A549 (cell line): ENCODE results near the gene MESD.

Experiments used
- CEBPB ChIP-seq, 2 experiments: fragments of >200 bp in 1 of 2; sonication (Bioruptor Twin) in 1 of 2; formaldehyde crosslinking in 1 of 2; IDR thresholded peaks; 2 replicates each; pipeline ENCODE4 v1.6.1; 2012 to 2016
- CHD2 ChIP-seq: fragments of 150-350 bp; IDR thresholded peaks from 2 replicates; pipeline ENCODE4 v1.6.1; 2014; ENCODE audit warnings: low read length; ENCODE audit not compliant: partially characterized antibody
- EP300 ChIP-seq, 2 experiments: fragments of >200 bp; sonication (Bioruptor Twin); formaldehyde crosslinking; IDR thresholded peaks; 2 replicates in 1 of 2; 3 replicates in 1 of 2; pipeline ENCODE4 v1.6.1; 2016 to 2017
- KDM1A ChIP-seq: fragments of 200-600 bp; sonication (generic); IDR thresholded peaks from 2 replicates; pipeline ENCODE4 v1.6.1; 2016; ENCODE audit warnings: low read depth, mild to moderate bottlenecking
- MYC ChIP-seq: IDR thresholded peaks from 2 replicates; pipeline ENCODE4 v1.6.1; 2012; ENCODE audit warnings: mild to moderate bottlenecking, inconsistent platforms, low read length, improper control_type of control experiment, borderline replicate concordance
- NFE2L2 ChIP-seq: fragments of 150-350 bp; conservative IDR thresholded peaks from 2 replicates; pipeline ENCODE4 v1.6.1; 2014; ENCODE audit warnings: low read length
- POLR2A ChIP-seq: IDR thresholded peaks from 2 replicates; pipeline ENCODE4 v1.6.1; 2012; ENCODE audit warnings: mild to moderate bottlenecking, low read length
- RAD21 ChIP-seq, 2 experiments: fragments of >200 bp in 1 of 2; sonication (Bioruptor Twin) in 1 of 2; formaldehyde crosslinking in 1 of 2; IDR thresholded peaks in 1 of 2; conservative IDR thresholded peaks in 1 of 2; 2 replicates in 1 of 2; 3 replicates in 1 of 2; pipeline ENCODE4 v1.6.1; 2012 to 2018; ENCODE audit warnings: inconsistent platforms in 1 of 2
- RARB ChIP-seq: fragments of 250-450 bp; sonication (Bioruptor Pico); IDR thresholded peaks from 2 replicates; pipeline ENCODE4 v1.8.0; 2021; ENCODE audit warnings: mild to moderate bottlenecking, moderate library complexity
- SREBF2 ChIP-seq: fragments of 450-650 bp; IDR thresholded peaks from 2 replicates; pipeline ENCODE4 v1.6.1; 2014; ENCODE audit warnings: mild to moderate bottlenecking, moderate library complexity
- ZFP36 ChIP-seq: fragments of 450-650 bp; IDR thresholded peaks from 2 replicates; pipeline ENCODE4 v1.6.1; 2014; ENCODE audit warnings: borderline replicate concordance; ENCODE audit not compliant: partially characterized antibody
- ZSCAN20 ChIP-seq: fragments of 250-450 bp; sonication (Bioruptor Pico); IDR thresholded peaks from 2 replicates; pipeline ENCODE4 v1.8.0; 2022; ENCODE audit warnings: mild to moderate bottlenecking, moderate library complexity
- TF ChIP-seq, protein P1 (sequence below): fragments of >200 bp; sonication (Bioruptor Twin); formaldehyde crosslinking; IDR thresholded peaks from 3 replicates; pipeline ENCODE4 v1.5.1; 2016
- TF ChIP-seq, protein P2 (sequence below): fragments of 200-600 bp; sonication (generic); IDR thresholded peaks from 2 replicates; pipeline ENCODE4 v1.6.1; 2016; ENCODE audit warnings: antibody characterized with exemption, mild to moderate bottlenecking, moderate library complexity

DNA sequence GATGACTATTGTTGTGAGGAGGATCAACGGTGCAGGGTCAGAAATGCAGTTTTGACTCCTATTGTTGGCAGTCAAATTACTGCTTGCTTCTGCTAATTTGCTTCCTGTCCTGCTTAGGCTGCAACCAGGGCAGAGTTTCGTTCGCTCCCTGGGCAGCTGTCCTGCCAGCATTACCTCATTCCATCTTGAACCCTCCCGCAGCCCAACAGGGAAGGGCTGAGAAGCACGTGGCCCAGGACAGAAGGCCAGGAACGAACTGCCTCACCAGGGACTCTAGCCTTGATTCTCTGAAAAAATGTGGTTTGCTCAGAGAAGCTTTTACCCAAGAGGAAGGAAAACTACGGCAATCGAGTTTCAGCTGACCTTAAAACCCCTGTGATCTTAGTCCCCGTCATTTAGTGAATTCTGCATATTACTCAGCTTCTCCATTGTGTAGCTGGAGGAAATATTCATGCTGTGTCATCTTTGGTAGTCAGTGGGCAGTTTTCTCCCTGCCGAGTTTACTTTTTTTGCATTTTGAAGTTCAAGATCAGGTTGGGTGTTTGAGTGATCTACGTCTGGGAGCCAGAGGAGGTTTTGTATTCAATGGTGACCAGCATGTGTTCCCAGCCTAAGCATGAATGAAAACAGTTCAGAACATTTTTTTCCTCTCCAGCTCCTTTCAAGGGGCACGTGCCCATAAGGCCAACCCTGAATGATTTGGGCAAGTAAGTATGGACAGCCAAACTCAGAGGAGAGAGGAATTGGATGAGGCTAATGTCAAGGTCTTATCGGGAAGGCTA lies 34.1 kb upstream of the MESD start:
- TF ChIP-seq POLR2A (no peak), MYC (no peak), CEBPB (IDR thresholded peaks at IDR 0.05) (no peak), CHD2 (no peak), EP300 (IDR thresholded peaks at IDR 0.05) (no peak), ZFP36 (no peak), SREBF2 (no peak), RARB (CRISPR knock-in tag) (no peak), ZSCAN20 (CRISPR knock-in tag) (no peak), RAD21 (conservative IDR thresholded peaks at IDR 0.05 in 1 of 2, IDR thresholded peaks at IDR 0.05 in 1 of 2) (no peak), NFE2L2 (no peak), KDM1A (no peak)
- TF ChIP-seq, protein P1, sequence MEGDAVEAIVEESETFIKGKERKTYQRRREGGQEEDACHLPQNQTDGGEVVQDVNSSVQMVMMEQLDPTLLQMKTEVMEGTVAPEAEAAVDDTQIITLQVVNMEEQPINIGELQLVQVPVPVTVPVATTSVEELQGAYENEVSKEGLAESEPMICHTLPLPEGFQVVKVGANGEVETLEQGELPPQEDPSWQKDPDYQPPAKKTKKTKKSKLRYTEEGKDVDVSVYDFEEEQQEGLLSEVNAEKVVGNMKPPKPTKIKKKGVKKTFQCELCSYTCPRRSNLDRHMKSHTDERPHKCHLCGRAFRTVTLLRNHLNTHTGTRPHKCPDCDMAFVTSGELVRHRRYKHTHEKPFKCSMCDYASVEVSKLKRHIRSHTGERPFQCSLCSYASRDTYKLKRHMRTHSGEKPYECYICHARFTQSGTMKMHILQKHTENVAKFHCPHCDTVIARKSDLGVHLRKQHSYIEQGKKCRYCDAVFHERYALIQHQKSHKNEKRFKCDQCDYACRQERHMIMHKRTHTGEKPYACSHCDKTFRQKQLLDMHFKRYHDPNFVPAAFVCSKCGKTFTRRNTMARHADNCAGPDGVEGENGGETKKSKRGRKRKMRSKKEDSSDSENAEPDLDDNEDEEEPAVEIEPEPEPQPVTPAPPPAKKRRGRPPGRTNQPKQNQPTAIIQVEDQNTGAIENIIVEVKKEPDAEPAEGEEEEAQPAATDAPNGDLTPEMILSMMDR: no peak
- TF ChIP-seq, protein P2, sequence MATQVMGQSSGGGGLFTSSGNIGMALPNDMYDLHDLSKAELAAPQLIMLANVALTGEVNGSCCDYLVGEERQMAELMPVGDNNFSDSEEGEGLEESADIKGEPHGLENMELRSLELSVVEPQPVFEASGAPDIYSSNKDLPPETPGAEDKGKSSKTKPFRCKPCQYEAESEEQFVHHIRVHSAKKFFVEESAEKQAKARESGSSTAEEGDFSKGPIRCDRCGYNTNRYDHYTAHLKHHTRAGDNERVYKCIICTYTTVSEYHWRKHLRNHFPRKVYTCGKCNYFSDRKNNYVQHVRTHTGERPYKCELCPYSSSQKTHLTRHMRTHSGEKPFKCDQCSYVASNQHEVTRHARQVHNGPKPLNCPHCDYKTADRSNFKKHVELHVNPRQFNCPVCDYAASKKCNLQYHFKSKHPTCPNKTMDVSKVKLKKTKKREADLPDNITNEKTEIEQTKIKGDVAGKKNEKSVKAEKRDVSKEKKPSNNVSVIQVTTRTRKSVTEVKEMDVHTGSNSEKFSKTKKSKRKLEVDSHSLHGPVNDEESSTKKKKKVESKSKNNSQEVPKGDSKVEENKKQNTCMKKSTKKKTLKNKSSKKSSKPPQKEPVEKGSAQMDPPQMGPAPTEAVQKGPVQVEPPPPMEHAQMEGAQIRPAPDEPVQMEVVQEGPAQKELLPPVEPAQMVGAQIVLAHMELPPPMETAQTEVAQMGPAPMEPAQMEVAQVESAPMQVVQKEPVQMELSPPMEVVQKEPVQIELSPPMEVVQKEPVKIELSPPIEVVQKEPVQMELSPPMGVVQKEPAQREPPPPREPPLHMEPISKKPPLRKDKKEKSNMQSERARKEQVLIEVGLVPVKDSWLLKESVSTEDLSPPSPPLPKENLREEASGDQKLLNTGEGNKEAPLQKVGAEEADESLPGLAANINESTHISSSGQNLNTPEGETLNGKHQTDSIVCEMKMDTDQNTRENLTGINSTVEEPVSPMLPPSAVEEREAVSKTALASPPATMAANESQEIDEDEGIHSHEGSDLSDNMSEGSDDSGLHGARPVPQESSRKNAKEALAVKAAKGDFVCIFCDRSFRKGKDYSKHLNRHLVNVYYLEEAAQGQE: no peak
